ENCODE data around the gene VDAC1.
A peak's percentile ranks its signal among the peaks of the same experiment; 100 is the strongest.

VDAC1 gene

GRCh38 chr5:133947431-133947841, 57.3 kb downstream of the VDAC1 start:
- no peak for TF ChIP-seq CEBPB (IDR thresholded peaks at IDR 0.05)
- TF ChIP-seq TCF12 (IDR thresholded peaks at IDR 0.05; ENCODE audit: low read depth): no peak
- no peak for TF ChIP-seq EP300 (IDR thresholded peaks at IDR 0.05; ENCODE audit: borderline replicate concordance)
- TF ChIP-seq USF1 (IDR thresholded peaks at IDR 0.05): no peak
- TF ChIP-seq CREB1 (IDR thresholded peaks at IDR 0.05; ENCODE audit: low read depth): no peak
- TF ChIP-seq TAF1 (IDR thresholded peaks at IDR 0.05; ENCODE audit: low read depth): no peak
- TF ChIP-seq ZBTB7A (IDR thresholded peaks at IDR 0.05; ENCODE audit: low read depth): no peak
- TF ChIP-seq EGR1 (IDR thresholded peaks at IDR 0.05): no peak
- TF ChIP-seq MAX (IDR thresholded peaks at IDR 0.05): no peak
- no peak for TF ChIP-seq REST (IDR thresholded peaks at IDR 0.05; ENCODE audit: low read depth)
- no peak for TF ChIP-seq RAD21 (IDR thresholded peaks at IDR 0.05; ENCODE audit: low read depth)
- no peak for TF ChIP-seq NFIC (IDR thresholded peaks at IDR 0.05)
- TF ChIP-seq TEAD4 (IDR thresholded peaks at IDR 0.05): no peak
- no peak for TF ChIP-seq FOXM1 (IDR thresholded peaks at IDR 0.05; ENCODE audit: borderline replicate concordance, low read depth)
- no peak for TF ChIP-seq YY1 (IDR thresholded peaks at IDR 0.05; ENCODE audit: low read depth)

- TF ChIP-seq EGR1 (IDR thresholded peaks at IDR 0.05) (no peak), CEBPB (IDR thresholded peaks at IDR 0.05) (no peak)
Measured at GRCh38 chr5:133945568-133945967, 59.2 kb downstream of the VDAC1 start.

- TF ChIP-seq ZBTB7A (IDR thresholded peaks at IDR 0.05; ENCODE audit: low read depth) (no peak), RAD21 (IDR thresholded peaks at IDR 0.05; ENCODE audit: low read depth) (peak; percentile 88)
Measured at GRCh38 chr5:133944263-133945185, 60.3 kb downstream of the VDAC1 start.

- TF ChIP-seq CREB1 (IDR thresholded peaks at IDR 0.05; ENCODE audit: low read depth) (no peak), ZBTB7A (IDR thresholded peaks at IDR 0.05; ENCODE audit: low read depth) (no peak), NFIC (IDR thresholded peaks at IDR 0.05) (no peak), REST (IDR thresholded peaks at IDR 0.05; ENCODE audit: low read depth) (no peak), EGR1 (IDR thresholded peaks at IDR 0.05) (no peak), TCF12 (IDR thresholded peaks at IDR 0.05; ENCODE audit: low read depth) (no peak), FOXM1 (IDR thresholded peaks at IDR 0.05; ENCODE audit: borderline replicate concordance, low read depth) (no peak), CEBPB (IDR thresholded peaks at IDR 0.05) (no peak)
Measured at GRCh38 chr5:133943475-133943817, 61.3 kb downstream of the VDAC1 start.

GRCh38 chr5:133942614-133943474, 61.9 kb downstream of the VDAC1 start:
- TF ChIP-seq CEBPB (IDR thresholded peaks at IDR 0.05) (no peak), TAF1 (IDR thresholded peaks at IDR 0.05; ENCODE audit: low read depth) (no peak)

- TF ChIP-seq TEAD4 (IDR thresholded peaks at IDR 0.05) (no peak), EP300 (IDR thresholded peaks at IDR 0.05; ENCODE audit: borderline replicate concordance) (no peak), USF1 (IDR thresholded peaks at IDR 0.05) (no peak), TAF1 (IDR thresholded peaks at IDR 0.05; ENCODE audit: low read depth) (no peak), RAD21 (IDR thresholded peaks at IDR 0.05; ENCODE audit: low read depth) (no peak), TCF12 (IDR thresholded peaks at IDR 0.05; ENCODE audit: low read depth) (no peak), NFIC (IDR thresholded peaks at IDR 0.05) (no peak), CEBPB (IDR thresholded peaks at IDR 0.05) (no peak), MAX (IDR thresholded peaks at IDR 0.05) (no peak), FOXM1 (IDR thresholded peaks at IDR 0.05; ENCODE audit: borderline replicate concordance, low read depth) (no peak), EGR1 (IDR thresholded peaks at IDR 0.05) (no peak)
Measured at GRCh38 chr5:133941456-133942196, 63.1 kb downstream of the VDAC1 start.
